Measurements from ENCODE around the gene PTK6.
"Not testable (repeated sequence)": the region's sequence is repeated elsewhere in the genome, so short reads cannot be mapped to it uniquely, and the experiment has no call there.

PTK6 gene

GRCh38 chr20:63536997-63537524 is at the start of gene PTK6:
PTK6 (minus strand) TSS chr20:63537376; CDS start chr20:63537314, 62 bp downstream.
- no peak for DNase-seq

GRCh38 chr20:63586797-63587196 is 49.6 kb upstream of the PTK6 start:
- DNase-seq = no peak

- DNase-seq = no peak
Measured at GRCh38 chr20:63585616-63586565, 48.7 kb upstream of the PTK6 start.

- no peak for DNase-seq
Measured at GRCh38 chr20:63582382-63583063, 45.3 kb upstream of the PTK6 start.

GRCh38 chr20:63580796-63581461 is 43.8 kb upstream of the PTK6 start:
- peak; percentile 74 for DNase-seq

GRCh38 chr20:63579017-63579694 is 42.0 kb upstream of the PTK6 start:
- DNase-seq = no peak

GRCh38 chr20:63578224-63579016 is 41.2 kb upstream of the PTK6 start:
- no peak for DNase-seq

GRCh38 chr20:63577317-63577894 is 40.2 kb upstream of the PTK6 start:
- no peak for DNase-seq

- no peak for DNase-seq
Measured at GRCh38 chr20:63576311-63576710, 39.1 kb upstream of the PTK6 start.

- DNase-seq = no peak
Measured at GRCh38 chr20:63574829-63575743, 37.9 kb upstream of the PTK6 start.

GRCh38 chr20:63574156-63574828 is 37.1 kb upstream of the PTK6 start, which contains the start of gene HELZ2:
HELZ2 (minus strand) TSS chr20:63574239; CDS start chr20:63572385, 1,854 bp downstream.
- DNase-seq = peak; percentile 71

GRCh38 chr20:63573647-63574131 is 36.5 kb upstream of the PTK6 start:
- DNase-seq = no peak

- no peak for DNase-seq
Measured at GRCh38 chr20:63572788-63573646, 35.8 kb upstream of the PTK6 start.

- no peak for DNase-seq
Measured at GRCh38 chr20:63572071-63572787, 35.1 kb upstream of the PTK6 start.

- DNase-seq = not testable (repeated sequence)
Measured at GRCh38 chr20:63571087-63571478, 33.9 kb upstream of the PTK6 start.

GRCh38 chr20:63570281-63571086 is 33.3 kb upstream of the PTK6 start:
- DNase-seq = no peak

Data from activated T-cell treated with anti-CD3 and anti-CD28 coated beads, Interleukin-2, amount 50 U/mL, for 1 hour (primary cell).